Sciatic nerve (tissue), 2 donors: ENCODE results near the gene RTN1. TPM values are rescaled to one million over a fixed set of nuclear protein-coding genes. Genes with fewer than 3 reads are reported as not detected.

Experiments
- ATAC-seq: fragments of 200-7000 bp; cut with Tn5 transposase; one replicate; pipeline ENCODE4 v1.9.1; 2020; ENCODE audit warnings: mild to moderate bottlenecking, moderate library complexity
- DNase-seq: peaks from one replicate; pipeline ENCODE4 v3.0.0-alpha.2; 2020; ENCODE audit warnings: low spot score
- intact Hi-C: fragments of 100-400 bp; cut with DNase I; formaldehyde crosslinking; loops from one replicate; pipeline ENCODE4 v1.14.2; 2022
- total RNA-seq: library from RNA; stranded (reverse); fragmentation: NEBNext Ultra II Directional; extraction: Animal tissue kit (Norgen Biotek cat#: 25700); gene quantifications from one replicate; pipeline ENCODE4 v1.2.1, GENCODE V29; 2021
- donor health status: DM: no; HTN: no; CAD: no.
- donor health status: DM: no; HTN: no; CAD: no.

The RTN1 gene
- total RNA-seq, 1 donor from 2014 or later, result 5.4 TPM

- DNase-seq (no peak), ATAC-seq (no peak)
- intact Hi-C loops, result no loop called here
These were observed 55.6 kb downstream of the RTN1 start for GRCh38 chr14:59814988-59815387.

- intact Hi-C loops, result no loop called here
- ATAC-seq, result no peak
These were observed 58.8 kb downstream of the RTN1 start for GRCh38 chr14:59811815-59812214.

GRCh38 chr14:59811073-59811472 lies 59.5 kb downstream of the RTN1 start:
- no peak for DNase-seq
- ATAC-seq, result no peak
- intact Hi-C loops, result no loop called here

More at GRCh38 chr14:59811815-59812214, 58.8 kb downstream of the RTN1 start:
- DNase-seq, result no peak

GRCh38 chr14:59803052-59803540 lies 67.5 kb downstream of the RTN1 start:
- no peak for DNase-seq
- peak; percentile 95 for ATAC-seq
- intact Hi-C loops, result no loop called here

- ATAC-seq (no peak), DNase-seq (no peak)
- intact Hi-C loops, result no loop called here
These were observed 82.4 kb downstream of the RTN1 start for GRCh38 chr14:59788176-59788575.

GRCh38 chr14:59787045-59787674 lies 83.4 kb downstream of the RTN1 start:
- ATAC-seq, result peak; percentile 64
- intact Hi-C loops, result no loop called here
- no peak for DNase-seq

- no peak for DNase-seq
- intact Hi-C loops, result no loop called here
- ATAC-seq, result peak; percentile 88
These were observed 84.9 kb downstream of the RTN1 start for GRCh38 chr14:59785629-59786028.

- ATAC-seq (no peak), DNase-seq (no peak)
- intact Hi-C loops, result no loop called here
These were observed 87.8 kb downstream of the RTN1 start for GRCh38 chr14:59782760-59783159.

GRCh38 chr14:59777006-59777579 lies 93.5 kb downstream of the RTN1 start:
- DNase-seq (no peak), ATAC-seq (no peak)
- intact Hi-C loops, result no loop called here

GRCh38 chr14:59776468-59776867 lies 94.1 kb downstream of the RTN1 start:
- intact Hi-C loops, result no loop called here
- DNase-seq, result no peak
- ATAC-seq, result no peak

- intact Hi-C loops, result no loop called here
- ATAC-seq (no peak), DNase-seq (no peak)
These were observed 98.3 kb downstream of the RTN1 start for GRCh38 chr14:59772233-59772632.

GRCh38 chr14:59771577-59771976 lies 99.0 kb downstream of the RTN1 start:
- no peak for ATAC-seq
- no peak for DNase-seq
- intact Hi-C loops, result no loop called here

- ATAC-seq (no peak), DNase-seq (no peak)
- intact Hi-C loops, result no loop called here
These were observed 101.0 kb downstream of the RTN1 start for GRCh38 chr14:59769586-59769985.

- intact Hi-C loops, result no loop called here
- ATAC-seq, result no peak
- no peak for DNase-seq
These were observed 101.7 kb downstream of the RTN1 start for GRCh38 chr14:59768855-59769375.

GRCh38 chr14:59761851-59762250 lies 108.7 kb downstream of the RTN1 start:
- intact Hi-C loops, result no loop called here
- DNase-seq, result no peak
- no peak for ATAC-seq

- ATAC-seq (no peak), DNase-seq (no peak)
- intact Hi-C loops, result no loop called here
These were observed 115.0 kb downstream of the RTN1 start for GRCh38 chr14:59755409-59756135.

- no peak for ATAC-seq
- intact Hi-C loops, result no loop called here
These were observed 116.3 kb downstream of the RTN1 start for GRCh38 chr14:59754256-59754655.

GRCh38 chr14:59753512-59753911 lies 117.1 kb downstream of the RTN1 start:
- intact Hi-C loops, result no loop called here
- ATAC-seq, result no peak

More at GRCh38 chr14:59754256-59754655, 116.3 kb downstream of the RTN1 start:
- no peak for DNase-seq

GRCh38 chr14:59751578-59751977 lies 119.0 kb downstream of the RTN1 start:
- ATAC-seq, result no peak

More at GRCh38 chr14:59753512-59753911, 117.1 kb downstream of the RTN1 start:
- DNase-seq, result no peak

GRCh38 chr14:59739794-59740193 lies 130.8 kb downstream of the RTN1 start:
- ATAC-seq, result peak; percentile 69
- DNase-seq, result no peak

More at GRCh38 chr14:59751578-59751977, 119.0 kb downstream of the RTN1 start:
- intact Hi-C loops, result no loop called here
- no peak for DNase-seq

More at GRCh38 chr14:59739794-59740193, 130.8 kb downstream of the RTN1 start:
- intact Hi-C loops, result no loop called here
